Type B pancreatic cell (in vitro differentiated cells): ENCODE data around the gene PLCB3. TPM values are rescaled to one million over a fixed set of nuclear protein-coding genes. Genes with fewer than 3 reads are reported as not detected.

Experiments
- DNase-seq: peaks from one replicate; pipeline ENCODE4 v3.0.0; 2021; ENCODE audit warnings: mixed read lengths; ENCODE audit not compliant: unreplicated experiment; ENCODE audit errors: extremely low spot score
- H3K27ac Mint-ChIP-seq: 2 replicates; pipeline ENCODE4 v1.8.0; 2021; ENCODE audit warnings: mild to moderate bottlenecking, mixed read lengths
- H3K27me3 Mint-ChIP-seq: 2 replicates; pipeline ENCODE4 v1.8.0; 2021; ENCODE audit warnings: mixed read lengths
- H3K36me3 Mint-ChIP-seq: 2 replicates; pipeline ENCODE4 v1.8.0; 2021; ENCODE audit warnings: mixed read lengths
- H3K4me1 Mint-ChIP-seq: one replicate; pipeline ENCODE4 v1.8.0; 2021; ENCODE audit warnings: mixed read lengths; ENCODE audit not compliant: unreplicated experiment
- H3K4me3 Mint-ChIP-seq: 2 replicates; pipeline ENCODE4 v1.8.0; 2021; ENCODE audit warnings: mild to moderate bottlenecking, mixed read lengths
- H3K9me3 Mint-ChIP-seq: 2 replicates; pipeline ENCODE4 v1.8.0; 2021; ENCODE audit warnings: mixed read lengths
- CTCF ChIP-seq: fragments of 200-600 bp; sonication (generic); conservative IDR thresholded peaks from 2 replicates; pipeline ENCODE4 v1.5.0; 2021; ENCODE audit warnings: antibody characterized with exemption, mild to moderate bottlenecking
- total RNA-seq: library from RNA; stranded (reverse); gene quantifications from 2 replicates; pipeline ENCODE4 v1.2.1, GENCODE V29; 2021; ENCODE audit warnings: low replicate concordance

The PLCB3 gene
- total RNA-seq, 1 donor from 2014 or later, result 40.7 TPM

- no peak for DNase-seq
- Mint-ChIP-seq H3K4me3 (peak overlapping the region; percentile 85), H3K27ac (peak overlapping the region; percentile 76), H3K4me1 (peaks cover 13% of the 10 kb centered on the region), H3K9me3 (no peaks in the 10 kb centered on the region), H3K27me3 (no peaks in the 10 kb centered on the region), H3K36me3 (no peaks in the 10 kb centered on the region)
- peak; percentile 4 for TF ChIP-seq CTCF
These were observed 3.4 kb upstream of the PLCB3 start for GRCh38 chr11:64247729-64248531.

GRCh38 chr11:64248578-64248977 lies 2.8 kb upstream of the PLCB3 start:
- Mint-ChIP-seq H3K4me3 (peak overlapping the region; percentile 85), H3K4me1 (peaks cover 15% of the 10 kb centered on the region), H3K9me3 (no peaks in the 10 kb centered on the region), H3K36me3 (no peaks in the 10 kb centered on the region), H3K27ac (peak overlapping the region; percentile 76), H3K27me3 (no peaks in the 10 kb centered on the region)
- no peak for DNase-seq
- no peak for TF ChIP-seq CTCF

- Mint-ChIP-seq H3K27me3 (no peaks in the 10 kb centered on the region), H3K27ac (no peak overlapping the region), H3K4me3 (peak overlapping the region; percentile 70), H3K36me3 (no peaks in the 10 kb centered on the region), H3K9me3 (no peaks in the 10 kb centered on the region), H3K4me1 (peaks cover 20% of the 10 kb centered on the region)
- no peak for DNase-seq
- no peak for TF ChIP-seq CTCF
These were observed 2.3 kb upstream of the PLCB3 start for GRCh38 chr11:64249038-64249437.

GRCh38 chr11:64249563-64250414 lies 1.5 kb upstream of the PLCB3 start:
- DNase-seq, result no peak
- no peaks in the 10 kb centered on the region for H3K27me3 Mint-ChIP-seq
- no peak for TF ChIP-seq CTCF
- no peaks in the 10 kb centered on the region for H3K9me3 Mint-ChIP-seq
- H3K36me3 Mint-ChIP-seq, result no peaks in the 10 kb centered on the region
- H3K4me3 Mint-ChIP-seq, result peak overlapping the region; percentile 70
- peaks cover 21% of the 10 kb centered on the region for H3K4me1 Mint-ChIP-seq
- H3K27ac Mint-ChIP-seq, result no peak overlapping the region

GRCh38 chr11:64250415-64251015 lies 815 bp upstream of the PLCB3 start:
- no peak for TF ChIP-seq CTCF
- DNase-seq, result no peak
- H3K9me3 Mint-ChIP-seq, result no peaks in the 10 kb centered on the region
- H3K27ac Mint-ChIP-seq, result no peak overlapping the region
- H3K36me3 Mint-ChIP-seq, result no peaks in the 10 kb centered on the region
- H3K4me3 Mint-ChIP-seq, result peak overlapping the region; percentile 89
- no peaks in the 10 kb centered on the region for H3K27me3 Mint-ChIP-seq
- peaks cover 21% of the 10 kb centered on the region for H3K4me1 Mint-ChIP-seq
